GM19240 (cell line): ENCODE results near the gene FYN.
A peak's percentile ranks its signal among the peaks of the same experiment; 100 is the strongest.
"Not testable (repeated sequence)": the region's sequence is repeated elsewhere in the genome, so short reads cannot be mapped to it uniquely, and the experiment has no call there.

Experiments
- DNase-seq: peaks from one replicate; pipeline ENCODE4 v3.0.0; 2011; ENCODE audit warnings: low spot score; ENCODE audit not compliant: insufficient read length

The FYN gene

DNA sequence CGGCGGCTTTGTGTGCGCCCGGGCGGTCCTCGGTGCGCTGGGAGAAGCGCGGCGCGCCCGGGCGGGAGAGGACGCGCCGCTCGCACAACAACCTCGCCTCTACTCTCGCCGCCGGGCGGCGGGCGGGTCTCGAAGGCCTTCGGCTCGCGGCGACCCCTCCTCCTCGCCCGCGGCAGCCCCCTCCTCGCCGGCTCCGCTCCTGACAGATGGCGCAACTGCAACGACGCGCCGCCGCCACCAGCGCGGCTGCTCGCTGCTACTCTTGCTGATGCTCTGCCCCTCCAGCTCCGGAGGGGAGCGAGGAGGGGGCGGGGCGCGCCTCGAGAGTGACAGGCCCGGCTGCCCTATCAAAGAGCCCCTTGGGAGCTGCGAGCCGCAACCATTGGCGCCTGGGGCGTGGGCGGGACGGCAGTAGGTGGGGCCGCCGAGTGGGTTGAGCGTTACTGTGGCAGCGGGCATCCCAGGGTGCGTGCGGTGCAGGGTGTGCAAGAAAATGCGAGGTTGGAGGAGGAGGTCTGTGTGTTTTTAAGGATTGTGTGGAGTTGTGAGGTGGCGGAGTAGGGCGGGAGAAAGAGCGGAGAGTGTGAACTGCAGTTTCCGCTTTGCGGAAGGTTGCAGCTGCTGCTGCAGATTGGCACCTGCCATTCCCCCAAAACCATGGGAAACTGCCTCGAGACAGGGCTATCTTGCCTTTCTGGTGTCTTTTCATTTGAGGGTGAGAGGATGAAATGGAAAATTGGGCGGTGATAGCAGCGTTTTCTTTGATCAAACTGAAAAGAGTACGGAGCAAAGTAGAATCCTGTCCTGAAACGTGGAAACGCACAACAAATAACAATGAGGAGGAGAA lies at the start of gene FYN:
TSS of gene FYN (minus strand) at position 275 of the 847 bp plus-strand sequence. CDS start 153,401 bp downstream, outside the sequence.
- peak; percentile 98 for DNase-seq

DNA sequence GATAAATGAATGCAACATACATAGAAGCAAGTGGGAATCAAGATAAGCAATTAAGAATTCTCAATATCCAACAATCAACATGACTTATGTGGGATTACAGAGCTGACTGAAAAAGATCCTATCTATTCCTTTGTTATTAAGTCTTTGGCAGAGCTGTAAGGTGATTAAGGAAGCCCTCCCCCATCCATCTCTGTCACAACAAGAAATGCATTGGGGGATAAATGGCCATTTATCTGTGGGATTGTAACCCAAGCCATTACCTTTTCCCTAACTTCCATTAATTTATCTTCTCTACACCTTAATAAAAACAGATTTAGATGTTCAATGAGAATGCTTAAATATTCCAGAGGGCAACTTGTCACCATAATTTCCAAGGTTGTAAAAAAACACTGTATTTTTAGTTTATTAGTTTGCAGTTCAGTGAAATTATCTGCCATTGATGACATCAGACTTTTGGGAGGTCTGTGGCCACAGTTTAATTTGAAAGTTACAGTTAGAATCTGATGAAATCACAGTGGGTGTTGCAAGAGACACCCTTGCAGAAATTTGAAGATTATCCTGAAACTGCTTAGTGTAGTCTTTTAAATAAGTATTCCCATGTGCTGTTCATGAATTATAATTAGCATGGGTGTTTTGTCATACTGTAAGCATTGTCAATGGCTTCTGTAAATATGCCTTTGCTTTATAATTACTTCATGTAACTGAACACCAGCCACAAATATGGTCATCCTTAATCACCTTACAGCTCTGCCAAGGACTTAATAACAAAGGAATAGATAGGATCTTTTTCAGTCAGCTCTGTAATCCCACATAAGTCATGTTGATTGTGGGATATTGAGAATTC lies 49.4 kb upstream of the FYN start:
- no peak for DNase-seq

DNA sequence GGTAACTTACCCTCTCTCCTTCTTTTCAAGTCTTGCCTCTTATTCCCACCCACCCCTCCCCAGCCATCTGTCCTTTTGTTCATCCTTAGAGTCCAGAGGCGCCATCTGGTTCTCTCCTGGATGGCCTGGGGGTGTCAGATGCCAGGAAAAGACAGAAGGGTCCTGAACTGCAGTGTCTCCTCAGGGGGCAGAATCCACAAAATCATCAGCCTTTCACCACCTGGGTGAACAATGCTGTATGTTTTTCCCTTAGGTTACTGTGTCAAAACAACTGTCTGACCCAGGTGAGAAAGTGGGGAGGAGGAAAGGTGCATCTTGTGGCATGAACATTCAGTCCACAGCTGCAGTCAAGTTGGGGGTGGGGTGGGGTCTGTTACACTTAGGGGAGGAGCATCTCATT lies 47.9 kb upstream of the FYN start:
- DNase-seq, result no peak

DNA sequence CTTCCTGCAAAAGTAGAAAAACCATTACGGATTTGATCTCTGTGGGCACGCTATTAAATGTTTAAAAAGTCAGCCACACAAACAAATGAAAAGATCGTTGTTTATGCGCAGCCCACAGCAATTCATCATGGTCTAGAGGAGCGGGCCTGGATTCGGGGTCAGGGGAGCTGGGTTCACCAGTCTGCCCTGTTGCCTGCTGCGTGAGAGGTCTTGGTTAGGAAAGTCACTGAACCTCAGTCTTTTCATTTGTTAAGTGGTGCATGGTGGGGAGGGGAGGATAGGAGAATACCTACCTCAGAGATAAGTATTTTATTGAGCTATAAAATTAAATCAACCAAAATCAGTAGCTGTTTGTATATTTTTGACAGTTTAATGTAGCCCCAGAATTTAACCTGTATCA lies 47.3 kb upstream of the FYN start:
- no peak for DNase-seq

DNA sequence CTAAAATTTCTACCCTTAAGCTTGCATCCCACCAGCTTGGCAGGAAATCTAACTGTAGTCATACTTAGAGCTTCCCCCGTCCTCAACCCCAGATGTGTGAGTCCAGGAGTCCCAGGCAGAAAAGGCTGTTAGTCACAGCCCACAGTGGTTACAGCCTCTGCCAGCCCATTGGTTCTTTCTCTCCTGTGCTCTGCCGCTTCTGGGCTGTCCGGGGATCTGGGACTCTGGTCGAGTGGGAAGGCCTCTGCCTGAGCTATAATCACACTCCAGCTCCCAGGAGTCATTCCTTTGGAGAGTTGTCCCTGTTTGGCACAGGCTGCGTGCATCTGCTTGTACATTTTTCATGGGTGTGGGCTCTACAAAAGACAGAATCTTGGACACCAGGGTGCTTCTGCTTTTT lies 45.6 kb upstream of the FYN start:
- DNase-seq, result no peak

DNA sequence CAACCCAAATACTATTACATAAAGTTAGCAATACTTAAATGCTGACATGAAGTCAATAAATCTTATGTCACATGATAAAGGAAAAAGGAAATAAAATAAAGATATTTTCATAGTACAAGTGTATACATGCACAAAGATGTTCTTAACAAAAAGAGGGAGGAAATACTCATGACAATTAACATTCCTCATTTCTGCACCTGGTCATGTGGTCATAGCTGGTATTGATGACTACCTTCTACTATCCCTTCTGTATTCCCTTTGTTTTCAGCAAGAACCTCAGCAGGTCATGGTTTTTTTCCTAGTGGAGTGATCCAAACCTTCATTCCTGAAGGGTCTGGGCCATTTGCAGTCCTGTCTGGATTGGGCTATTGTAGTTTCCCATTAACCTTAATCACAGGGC lies 43.5 kb upstream of the FYN start:
- no peak for DNase-seq

DNA sequence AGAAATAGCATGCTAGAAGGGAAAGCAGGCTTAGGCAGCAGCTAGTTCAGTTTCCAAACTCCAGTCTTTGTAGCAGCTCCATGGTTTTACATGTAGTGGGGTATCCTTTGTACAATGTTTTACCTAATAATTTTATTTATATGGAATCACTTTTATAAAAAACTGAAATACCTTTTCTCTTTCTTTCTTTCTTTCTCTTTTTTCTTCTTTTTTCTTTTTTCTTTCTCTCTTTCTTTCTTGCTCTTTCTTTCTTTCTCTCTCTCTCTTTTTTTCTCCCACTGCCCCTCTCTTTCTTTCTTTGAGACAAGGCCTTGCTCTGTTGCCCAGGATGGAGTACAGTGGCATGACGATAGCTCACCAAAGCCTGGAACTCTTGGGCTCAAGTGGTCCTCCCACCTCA lies 41.4 kb upstream of the FYN start:
- no peak for DNase-seq

DNA sequence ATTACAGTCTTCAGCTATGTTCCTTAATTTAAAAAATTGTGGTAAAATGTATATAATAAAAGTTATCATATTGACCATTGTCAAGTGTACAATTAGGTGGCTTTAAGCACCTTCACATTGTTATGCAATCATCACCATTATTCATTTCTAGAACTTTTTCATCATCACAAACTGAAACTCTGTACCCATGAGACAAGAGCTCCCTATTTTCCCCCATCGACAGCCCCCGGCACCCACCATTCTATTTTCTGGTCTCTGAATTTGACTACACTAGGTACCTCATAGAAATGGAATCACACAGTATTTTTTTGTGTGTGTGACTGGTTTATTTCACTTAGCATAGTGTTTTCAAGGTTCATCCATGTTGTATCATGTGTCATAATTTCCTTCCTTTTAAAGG lies 39.7 kb upstream of the FYN start:
- DNase-seq, result no peak

DNA sequence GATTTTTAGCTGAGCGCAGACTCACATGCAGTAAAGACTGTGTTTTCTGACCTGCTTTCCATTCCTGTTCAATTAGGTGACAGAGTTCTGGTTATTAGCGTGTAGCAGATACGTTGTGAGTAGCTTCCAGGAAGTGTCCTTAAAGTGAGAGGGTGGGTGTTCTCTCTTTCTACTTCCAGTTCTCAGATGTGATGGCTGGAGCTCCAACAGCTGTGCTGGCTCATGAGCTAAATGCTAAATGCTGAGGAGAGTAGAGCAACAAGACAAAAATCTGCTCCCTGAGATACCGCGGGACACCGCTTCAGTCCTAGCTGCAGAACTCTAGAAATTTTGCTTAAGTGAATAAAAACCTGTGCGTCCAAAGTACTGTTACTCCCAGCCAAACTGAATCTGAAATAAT lies 38.2 kb upstream of the FYN start:
- DNase-seq, result no peak

DNA sequence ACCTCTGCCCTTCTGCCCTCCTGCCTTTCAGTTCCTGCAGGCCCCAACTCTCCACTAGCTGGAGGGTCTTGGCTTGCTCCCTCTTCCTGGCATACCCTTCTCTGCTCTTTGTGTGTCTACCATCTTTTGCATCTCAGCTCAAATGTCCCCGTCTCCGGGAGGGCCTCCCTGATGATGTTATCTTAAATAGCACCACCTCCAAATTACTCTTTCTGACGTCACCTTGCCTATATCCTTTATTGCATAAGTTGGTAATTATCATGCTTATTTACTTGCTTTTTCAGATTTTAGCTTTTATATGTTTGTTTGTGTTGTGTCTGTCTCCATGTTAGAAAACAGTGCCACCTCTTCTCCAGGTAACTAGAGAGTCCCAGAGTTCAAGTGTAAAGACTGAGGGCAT lies 36.0 kb upstream of the FYN start:
- no peak for DNase-seq

DNA sequence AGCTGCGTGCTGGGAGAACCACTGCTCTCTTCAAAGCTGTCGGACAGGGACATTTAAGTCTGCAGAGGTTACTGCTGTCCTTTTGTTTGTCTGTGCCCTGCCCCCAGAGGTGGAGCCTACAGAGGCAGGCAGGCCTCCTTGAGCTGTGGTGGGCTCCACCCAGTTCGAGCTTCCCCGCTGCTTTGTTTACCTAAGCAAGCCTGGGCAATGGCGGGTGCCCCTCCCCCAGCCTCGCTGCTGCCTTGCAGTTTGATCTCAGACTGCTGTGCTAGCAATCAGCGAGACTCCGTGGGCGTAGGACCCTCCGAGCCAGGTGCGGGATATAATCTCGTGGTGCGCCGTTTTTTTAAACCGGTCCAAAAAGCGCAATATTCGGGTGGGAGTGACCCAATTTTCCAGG lies 35.1 kb upstream of the FYN start:
- DNase-seq, result not testable (repeated sequence)

DNA sequence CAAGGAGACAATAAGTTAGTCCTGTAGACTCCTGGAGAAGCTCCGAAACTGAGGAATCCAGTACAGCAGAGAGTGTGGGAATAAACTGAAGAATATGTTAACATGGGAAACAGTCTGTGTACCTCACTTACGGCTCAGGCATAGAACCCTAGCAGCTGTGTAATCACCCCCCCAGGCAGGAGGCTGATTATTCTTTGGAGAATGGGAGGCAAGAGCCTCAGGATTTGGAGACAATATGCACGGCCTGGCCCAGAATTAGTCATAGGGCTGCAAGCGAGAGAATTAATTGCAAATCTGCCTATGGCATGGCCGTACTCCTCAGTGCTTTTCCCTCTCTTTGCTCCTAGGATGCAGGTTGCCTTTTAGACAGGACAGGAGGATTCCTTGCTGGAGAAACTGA lies 27.5 kb upstream of the FYN start:
- no peak for DNase-seq

DNA sequence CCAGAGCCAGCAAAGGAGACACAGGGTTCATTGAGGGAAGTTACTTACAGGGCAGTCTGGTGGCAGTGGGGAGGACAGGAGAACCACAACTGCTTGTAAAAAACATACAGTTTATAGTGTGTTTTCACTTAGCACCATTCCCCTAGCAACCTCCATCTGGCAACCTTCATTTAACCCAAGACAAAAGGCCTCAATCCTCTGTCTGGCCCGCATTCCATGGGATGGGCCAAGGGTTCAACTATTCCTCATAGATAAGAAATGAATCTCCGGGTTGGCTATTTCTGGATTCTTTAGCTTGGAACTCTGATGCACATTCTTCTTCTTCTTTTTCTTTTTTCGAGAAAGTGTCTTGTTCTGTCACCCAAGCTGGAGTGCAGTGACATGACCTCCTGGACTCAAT lies 26.3 kb upstream of the FYN start:
- DNase-seq, result no peak

DNA sequence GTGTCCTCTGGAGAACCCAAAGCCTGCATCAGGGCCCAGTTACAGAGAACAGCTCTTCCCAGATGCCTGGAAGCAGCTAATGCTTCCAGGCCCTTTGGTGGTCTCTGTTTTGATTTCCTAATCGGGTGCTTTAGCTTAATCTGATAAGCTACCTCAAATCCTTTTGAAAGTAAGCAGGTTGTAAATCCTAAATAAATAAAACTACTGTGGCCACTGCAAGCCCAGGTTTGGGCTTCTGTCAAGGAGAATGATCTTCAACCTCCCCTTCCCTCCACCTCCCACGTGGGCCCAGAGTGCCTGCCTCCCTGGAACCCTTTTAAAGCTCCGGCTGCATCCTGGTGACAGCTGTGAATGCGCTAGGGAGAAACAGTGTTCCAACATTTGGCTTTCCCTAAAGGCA lies 25.2 kb upstream of the FYN start:
- DNase-seq, result no peak

DNA sequence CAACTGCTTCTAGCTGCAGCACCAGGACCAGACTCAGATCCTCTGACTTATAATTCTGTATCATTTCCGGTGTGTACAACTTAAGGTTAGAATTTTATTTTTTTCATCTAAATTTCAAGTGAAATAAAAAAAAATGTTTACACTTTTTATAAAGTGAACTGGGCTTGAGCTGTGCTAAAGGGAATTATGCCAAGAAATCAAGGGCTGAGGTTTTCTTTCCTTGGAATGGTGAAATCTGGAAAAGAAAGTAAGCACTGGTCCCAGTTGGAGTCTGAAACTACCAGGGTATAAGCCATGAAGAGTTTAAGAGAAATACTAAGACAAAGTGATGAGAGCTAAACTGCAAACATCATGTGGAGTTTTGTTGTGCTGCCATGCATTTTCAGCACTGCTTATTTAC lies 21.7 kb upstream of the FYN start:
- no peak for DNase-seq

DNA sequence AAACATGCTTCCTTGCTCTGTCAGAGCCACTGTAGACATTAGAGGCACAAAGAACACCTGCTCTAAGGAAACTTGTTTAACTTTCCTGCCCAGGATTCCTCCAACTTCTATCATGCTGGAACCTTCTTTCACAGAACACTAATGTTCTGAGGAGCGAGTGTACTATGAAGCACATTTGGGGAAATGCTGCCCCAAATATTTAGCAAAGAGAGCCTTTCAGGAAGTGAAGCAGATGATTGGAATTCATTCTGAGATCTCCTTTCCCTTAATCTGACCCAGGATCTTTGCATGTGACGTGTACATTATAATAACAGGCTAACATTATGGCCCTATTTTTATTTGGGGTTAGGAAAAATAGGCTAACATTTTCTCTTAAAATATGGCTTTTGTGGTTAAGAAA lies 21.0 kb upstream of the FYN start:
- DNase-seq, result no peak

DNA sequence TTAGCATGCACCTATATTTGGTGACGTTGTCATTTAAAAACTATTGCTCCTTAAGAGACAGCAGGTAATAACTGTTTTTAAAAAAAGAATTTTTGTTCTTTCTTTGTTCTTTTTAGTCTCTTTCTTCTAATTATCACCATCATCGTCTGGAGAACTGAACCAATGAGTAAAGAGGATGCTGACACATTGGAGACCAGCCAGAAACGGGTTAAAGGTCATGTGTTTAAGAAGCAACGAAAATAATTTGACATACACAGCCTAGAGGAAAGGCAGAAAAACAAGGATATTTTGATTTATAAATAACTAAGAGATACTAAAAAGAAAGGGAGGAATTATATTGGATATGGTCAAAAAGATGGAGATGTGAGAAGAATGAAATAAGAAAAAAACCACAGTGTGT lies 19.2 kb upstream of the FYN start:
- no peak for DNase-seq

DNA sequence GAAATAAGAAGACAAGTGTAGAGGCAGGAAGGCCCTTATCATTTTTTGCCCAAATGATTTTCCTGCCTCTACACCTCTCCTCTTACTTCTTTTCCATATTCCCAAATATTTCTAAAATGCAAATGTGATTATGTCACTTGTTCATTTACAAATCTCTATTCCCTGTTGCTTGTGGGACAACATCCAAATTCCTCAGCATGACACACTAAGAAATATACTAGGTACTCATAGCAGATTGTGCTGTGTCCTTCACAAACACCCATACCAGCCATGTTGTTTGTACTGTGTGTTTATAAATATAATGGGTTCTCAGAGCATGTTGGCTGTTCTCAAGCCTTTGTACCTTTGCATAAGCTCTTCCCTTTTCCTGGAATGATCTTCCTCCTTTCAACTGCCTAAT lies 17.7 kb upstream of the FYN start:
- no peak for DNase-seq

DNA sequence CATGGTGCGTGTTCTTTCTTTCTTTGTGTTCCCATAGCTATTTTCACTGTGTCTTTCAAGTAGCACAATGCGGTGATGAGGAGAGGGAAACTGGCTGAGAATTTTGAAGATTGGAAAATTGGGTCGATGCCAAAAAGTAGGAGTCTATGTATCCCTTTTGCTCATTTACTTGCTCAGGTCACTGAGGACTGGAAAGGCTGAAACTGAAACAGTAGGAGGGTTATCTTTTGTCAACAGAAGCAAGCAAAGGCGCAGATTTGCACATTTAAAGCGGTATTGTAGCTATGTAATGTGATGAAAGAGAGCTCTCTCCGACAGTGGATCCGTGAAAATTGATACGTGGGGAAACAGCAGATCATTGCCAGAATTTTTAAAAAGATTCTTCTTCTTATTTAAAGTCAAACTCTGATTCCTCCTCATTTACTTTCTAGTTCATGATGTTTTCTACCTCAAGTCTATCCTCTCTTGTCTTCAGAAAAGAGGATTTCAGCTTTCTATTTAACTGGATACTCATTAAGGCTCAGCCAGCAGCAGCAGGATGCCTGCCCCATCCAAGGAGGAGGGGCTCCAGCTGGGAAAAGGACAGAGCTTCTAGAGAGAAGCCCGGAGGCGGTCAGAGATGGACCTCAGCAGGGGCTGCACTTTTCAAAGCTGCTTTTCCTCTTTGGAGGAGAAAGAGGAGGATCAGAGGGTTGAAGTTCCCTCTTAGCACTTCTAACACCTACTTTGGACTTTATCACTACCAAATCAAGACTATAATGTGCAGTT lies 15.9 kb upstream of the FYN start:
- DNase-seq, result no peak

DNA sequence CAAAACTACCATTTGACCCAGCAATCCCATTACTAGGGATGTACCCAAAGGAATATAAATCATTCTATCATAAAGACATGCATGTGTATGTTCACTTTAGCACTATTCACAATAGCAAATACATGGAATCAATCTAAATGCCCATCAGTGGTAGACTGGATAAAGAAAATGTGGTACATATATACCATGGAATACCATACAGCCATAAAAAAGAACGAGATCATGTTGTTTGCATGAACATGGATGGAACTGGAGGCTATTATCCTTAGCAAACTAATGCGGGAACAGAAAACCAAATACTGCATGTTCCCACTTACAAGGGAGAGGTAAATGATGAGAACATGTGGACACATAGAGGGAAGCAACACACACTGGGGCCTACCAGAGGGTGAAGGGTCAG lies 13.5 kb upstream of the FYN start:
- DNase-seq, result not testable (repeated sequence)

DNA sequence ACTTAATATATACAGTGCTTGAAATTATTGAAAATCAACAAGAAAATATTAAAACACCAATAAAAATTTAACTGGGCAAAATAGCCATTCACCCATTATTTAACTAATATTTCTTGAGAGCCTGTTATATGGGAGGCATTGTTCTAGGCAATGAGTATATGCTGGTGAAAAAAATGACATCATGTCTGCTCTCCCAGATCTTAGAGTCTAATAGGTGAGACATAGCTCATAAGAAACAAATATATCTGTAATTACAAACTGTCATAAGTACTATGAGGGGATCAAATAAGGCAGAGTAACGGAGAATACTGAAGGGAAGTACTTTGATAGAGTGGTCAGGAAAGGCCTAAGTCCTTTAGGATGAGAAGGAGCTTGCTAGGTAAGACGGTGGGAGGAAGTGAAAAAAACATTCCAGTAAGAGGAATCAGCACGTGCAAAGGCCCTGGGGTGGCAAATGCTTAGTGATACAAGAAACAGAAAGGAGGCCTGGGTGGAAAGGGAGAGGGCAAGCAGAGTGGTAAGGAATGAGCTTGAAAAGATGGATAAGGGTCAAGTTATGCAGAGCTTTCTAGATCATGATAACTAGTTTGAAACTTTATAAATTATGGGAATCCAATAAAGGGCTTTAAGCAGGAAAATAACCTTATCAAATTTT lies 12.2 kb upstream of the FYN start:
- no peak for DNase-seq
